Stimulated activated CD4-positive, alpha-beta T cell treated with anti-CD3 and anti-CD28 coated beads, Interleukin-4, amount 100 ng/mL, for 4 hours (primary cell): ENCODE measurements around the gene CCNC.
"Not testable (repeated sequence)": the region's sequence is repeated elsewhere in the genome, so short reads cannot be mapped to it uniquely, and the experiment has no call there.

ENCODE experiments used
- DNase-seq, 2 experiments: peaks; one replicate each; pipeline ENCODE4 v3.0.0-alpha.2; 2020

Gene CCNC

GRCh38 chr6:99602520-99603420, 34.3 kb upstream of the CCNC start:
- no peak for DNase-seq

GRCh38 chr6:99594696-99595095, 26.2 kb upstream of the CCNC start:
- not testable (repeated sequence) for DNase-seq

GRCh38 chr6:99592900-99593299, 24.4 kb upstream of the CCNC start:
- no peak for DNase-seq

- no peak for DNase-seq
These were observed 23.4 kb upstream of the CCNC start for GRCh38 chr6:99591673-99592364.

- DNase-seq: no peak
These were observed 22.5 kb upstream of the CCNC start for GRCh38 chr6:99590728-99591672.

- no peak for DNase-seq
These were observed 21.5 kb upstream of the CCNC start for GRCh38 chr6:99589907-99590493.

GRCh38 chr6:99589290-99589672, 20.8 kb upstream of the CCNC start:
- DNase-seq: no peak

GRCh38 chr6:99588618-99589289, 20.3 kb upstream of the CCNC start:
- DNase-seq: peak; percentile 66 to 67

GRCh38 chr6:99587792-99588191, 19.3 kb upstream of the CCNC start:
- DNase-seq: no peak

- no peak for DNase-seq
These were observed 11.3 kb upstream of the CCNC start for GRCh38 chr6:99579781-99580180.

- no peak for DNase-seq
These were observed 7.2 kb upstream of the CCNC start for GRCh38 chr6:99575544-99576227.

- DNase-seq: no peak
These were observed 5.6 kb upstream of the CCNC start for GRCh38 chr6:99573980-99574617.

- no peak for DNase-seq
These were observed 5.3 kb downstream of the CCNC start for GRCh38 chr6:99563056-99563723.

GRCh38 chr6:99560668-99561067, 7.8 kb downstream of the CCNC start:
- no peak for DNase-seq

GRCh38 chr6:99559057-99559456, 9.4 kb downstream of the CCNC start:
- no peak for DNase-seq

- no peak for DNase-seq
These were observed 14.6 kb downstream of the CCNC start for GRCh38 chr6:99553888-99554287.

- no peak for DNase-seq
These were observed 18.3 kb downstream of the CCNC start for GRCh38 chr6:99550046-99550748.

GRCh38 chr6:99548706-99549105, 19.8 kb downstream of the CCNC start:
- no peak for DNase-seq

GRCh38 chr6:99547526-99547925, 20.9 kb downstream of the CCNC start:
- DNase-seq: no peak

- no peak for DNase-seq
These were observed 23.0 kb downstream of the CCNC start for GRCh38 chr6:99545442-99545841.
